Effector memory CD8-positive, alpha-beta T cell (primary cell): ENCODE measurements around the gene CHI3L2.

ENCODE experiments used
- ATAC-seq: fragments of 150-1000 bp; cut with Tn5 transposase; replicated peaks from 2 replicates; pipeline ENCODE4 v1.10.0; 2021; ENCODE audit warnings: mild to moderate bottlenecking, moderate library complexity
- DNase-seq, 3 experiments: peaks; one replicate each; pipeline ENCODE4 v3.0.0; 2021
- H3K27ac Mint-ChIP-seq, 2 donors: one replicate each; pipeline ENCODE4 v1.8.0; 2022; ENCODE audit warnings: mild to moderate bottlenecking in 2 of 2, mixed read lengths in 2 of 2, moderate library complexity in 2 of 2
- H3K27me3 Mint-ChIP-seq, 2 donors: one replicate each; pipeline ENCODE4 v1.8.0; 2022; ENCODE audit warnings: mixed read lengths in 2 of 2
- H3K36me3 Mint-ChIP-seq: one replicate; pipeline ENCODE4 v1.8.0; 2022; ENCODE audit warnings: mild to moderate bottlenecking, moderate library complexity, mixed read lengths; ENCODE audit not compliant: insufficient read depth
- H3K4me1 Mint-ChIP-seq, 2 donors: one replicate each; pipeline ENCODE4 v1.8.0; 2022; ENCODE audit warnings: low read depth in 2 of 2, mixed read lengths in 2 of 2
- H3K4me3 Mint-ChIP-seq, 2 donors: one replicate each; pipeline ENCODE4 v1.8.0; 2022; ENCODE audit warnings: mild to moderate bottlenecking in 2 of 2, mixed read lengths in 2 of 2, moderate library complexity in 2 of 2
- H3K9me3 Mint-ChIP-seq, 2 donors: one replicate each; pipeline ENCODE4 v1.8.0; 2022; ENCODE audit warnings: mixed read lengths in 2 of 2

CHI3L2 gene

GRCh38 chr1:111234258-111234657 lies 6.7 kb downstream of the CHI3L2 start:
- Mint-ChIP-seq H3K4me3 (no peak overlapping the region), H3K9me3 (no peaks in the 10 kb centered on the region), H3K27ac (no peak overlapping the region), H3K4me1 (peaks cover 14 to 16% of the 10 kb centered on the region in 2 donors), H3K27me3 (no peaks in the 10 kb centered on the region), H3K36me3 (peaks cover 4% of the 10 kb centered on the region)
- DNase-seq, result no peak
- ATAC-seq, result no peak

GRCh38 chr1:111234866-111235265 lies 7.4 kb downstream of the CHI3L2 start:
- no peak for DNase-seq

GRCh38 chr1:111236379-111236778 lies 8.9 kb downstream of the CHI3L2 start:
- Mint-ChIP-seq H3K27ac (peak overlapping the region in 1 of 2 donors; percentile 56), H3K36me3 (peaks cover 7% of the 10 kb centered on the region), H3K4me3 (no peak overlapping the region), H3K4me1 (peaks cover 4% of the 10 kb centered on the region in 2 donors), H3K9me3 (no peaks in the 10 kb centered on the region), H3K27me3 (no peaks in the 10 kb centered on the region)
- ATAC-seq (no peak), DNase-seq (no peak)

More at GRCh38 chr1:111234866-111235265, 7.4 kb downstream of the CHI3L2 start:
- Mint-ChIP-seq H3K4me3 (no peak overlapping the region), H3K27ac (no peak overlapping the region), H3K36me3 (peaks cover 3% of the 10 kb centered on the region), H3K4me1 (peaks cover 12 to 13% of the 10 kb centered on the region in 2 donors), H3K9me3 (no peaks in the 10 kb centered on the region), H3K27me3 (no peaks in the 10 kb centered on the region)
- ATAC-seq, result no peak

- no peak for ATAC-seq
- Mint-ChIP-seq H3K4me1 (peaks cover 4% of the 10 kb centered on the region in 2 donors), H3K27me3 (no peaks in the 10 kb centered on the region), H3K9me3 (no peaks in the 10 kb centered on the region), H3K4me3 (no peak overlapping the region), H3K36me3 (peaks cover 7% of the 10 kb centered on the region), H3K27ac (peak overlapping the region in 1 of 2 donors; percentile 56)
- no peak for DNase-seq
Measured at GRCh38 chr1:111236806-111237205, 9.3 kb downstream of the CHI3L2 start.

- peaks cover 0 to 4% of the 10 kb centered on the region in 2 donors for H3K4me1 Mint-ChIP-seq
- ATAC-seq (no peak), DNase-seq (no peak)
- H3K4me3 Mint-ChIP-seq, result no peak overlapping the region
- H3K36me3 Mint-ChIP-seq, result peaks cover 7% of the 10 kb centered on the region
- H3K27ac Mint-ChIP-seq, result no peak overlapping the region
- H3K27me3 Mint-ChIP-seq, result no peaks in the 10 kb centered on the region
- no peaks in the 10 kb centered on the region for H3K9me3 Mint-ChIP-seq
Measured at GRCh38 chr1:111238056-111238795, 10.7 kb downstream of the CHI3L2 start.

- Mint-ChIP-seq H3K4me3 (no peak overlapping the region), H3K4me1 (no peaks in the 10 kb centered on the region), H3K27ac (no peak overlapping the region), H3K27me3 (no peaks in the 10 kb centered on the region), H3K9me3 (no peaks in the 10 kb centered on the region), H3K36me3 (peaks cover 7% of the 10 kb centered on the region)
- ATAC-seq, result no peak
- DNase-seq, result no peak
Measured at GRCh38 chr1:111241797-111242196, 14.3 kb downstream of the CHI3L2 start.

- H3K36me3 Mint-ChIP-seq, result peaks cover 9% of the 10 kb centered on the region
- ATAC-seq (no peak), DNase-seq (no peak)
- H3K27ac Mint-ChIP-seq, result peak overlapping the region in 1 of 2 donors; percentile 61
- no peaks in the 10 kb centered on the region for H3K27me3 Mint-ChIP-seq
- H3K9me3 Mint-ChIP-seq, result no peaks in the 10 kb centered on the region
- peaks cover 0 to 2% of the 10 kb centered on the region in 2 donors for H3K4me1 Mint-ChIP-seq
- no peak overlapping the region for H3K4me3 Mint-ChIP-seq
Measured at GRCh38 chr1:111242805-111243523, 15.5 kb downstream of the CHI3L2 start.

- Mint-ChIP-seq H3K9me3 (no peaks in the 10 kb centered on the region), H3K27ac (peak overlapping the region; percentile 32 to 39), H3K4me3 (no peak overlapping the region), H3K36me3 (peaks cover 3% of the 10 kb centered on the region), H3K27me3 (no peaks in the 10 kb centered on the region), H3K4me1 (peaks cover 9 to 12% of the 10 kb centered on the region in 2 donors)
- ATAC-seq (no peak), DNase-seq (no peak)
Measured at GRCh38 chr1:111247125-111247838, 19.8 kb downstream of the CHI3L2 start.

GRCh38 chr1:111249960-111250359 lies 22.4 kb downstream of the CHI3L2 start:
- Mint-ChIP-seq H3K4me3 (no peak overlapping the region), H3K27ac (peak overlapping the region in 1 of 2 donors; percentile 26), H3K4me1 (peaks cover 9 to 12% of the 10 kb centered on the region in 2 donors), H3K9me3 (no peaks in the 10 kb centered on the region), H3K27me3 (peaks cover 0 to 4% of the 10 kb centered on the region in 2 donors), H3K36me3 (peaks cover 3% of the 10 kb centered on the region)
- DNase-seq (no peak), ATAC-seq (no peak)

GRCh38 chr1:111251570-111251969 lies 24.1 kb downstream of the CHI3L2 start:
- no peak overlapping the region for H3K4me3 Mint-ChIP-seq
- peaks cover 3% of the 10 kb centered on the region for H3K36me3 Mint-ChIP-seq
- H3K27me3 Mint-ChIP-seq, result peaks cover 0 to 13% of the 10 kb centered on the region in 2 donors
- H3K4me1 Mint-ChIP-seq, result peaks cover 9 to 12% of the 10 kb centered on the region in 2 donors
- peak; percentile 75 for ATAC-seq
- H3K27ac Mint-ChIP-seq, result peak overlapping the region; percentile 78 to 87
- no peaks in the 10 kb centered on the region for H3K9me3 Mint-ChIP-seq
- no peak for DNase-seq

GRCh38 chr1:111252786-111253185 lies 25.3 kb downstream of the CHI3L2 start:
- Mint-ChIP-seq H3K4me1 (peaks cover 9% of the 10 kb centered on the region in 2 donors), H3K27me3 (peaks cover 0 to 13% of the 10 kb centered on the region in 2 donors), H3K4me3 (no peak overlapping the region), H3K9me3 (no peaks in the 10 kb centered on the region), H3K27ac (no peak overlapping the region), H3K36me3 (peaks cover 3% of the 10 kb centered on the region)
- ATAC-seq (no peak), DNase-seq (no peak)

GRCh38 chr1:111253876-111254275 lies 26.4 kb downstream of the CHI3L2 start:
- Mint-ChIP-seq H3K27ac (no peak overlapping the region), H3K27me3 (peaks cover 0 to 13% of the 10 kb centered on the region in 2 donors), H3K9me3 (no peaks in the 10 kb centered on the region), H3K4me1 (peaks cover 9% of the 10 kb centered on the region in 2 donors), H3K4me3 (no peak overlapping the region), H3K36me3 (no peaks in the 10 kb centered on the region)
- DNase-seq (no peak), ATAC-seq (no peak)

GRCh38 chr1:111256988-111257658 lies 29.6 kb downstream of the CHI3L2 start:
- H3K36me3 Mint-ChIP-seq, result no peaks in the 10 kb centered on the region

More at GRCh38 chr1:111256988-111257658, 29.6 kb downstream of the CHI3L2 start:
- no peaks in the 10 kb centered on the region for H3K9me3 Mint-ChIP-seq
- H3K4me1 Mint-ChIP-seq, result peaks cover 0 to under 1% of the 10 kb centered on the region in 2 donors
- ATAC-seq (no peak), DNase-seq (no peak)
- H3K4me3 Mint-ChIP-seq, result no peak overlapping the region
- H3K27me3 Mint-ChIP-seq, result peaks cover 0 to 13% of the 10 kb centered on the region in 2 donors
- H3K27ac Mint-ChIP-seq, result no peak overlapping the region
